ENCODE measurements around the gene SMAD6. TPM values are rescaled to one million over a fixed set of nuclear protein-coding genes. Genes with fewer than 3 reads are reported as not detected.
A peak's percentile ranks its signal among the peaks of the same experiment; 100 is the strongest.

The SMAD6 gene
- total and polyA plus RNA-seq, 2 experiments from 2014 or later: 26.6 to 35.4 TPM

DNA sequence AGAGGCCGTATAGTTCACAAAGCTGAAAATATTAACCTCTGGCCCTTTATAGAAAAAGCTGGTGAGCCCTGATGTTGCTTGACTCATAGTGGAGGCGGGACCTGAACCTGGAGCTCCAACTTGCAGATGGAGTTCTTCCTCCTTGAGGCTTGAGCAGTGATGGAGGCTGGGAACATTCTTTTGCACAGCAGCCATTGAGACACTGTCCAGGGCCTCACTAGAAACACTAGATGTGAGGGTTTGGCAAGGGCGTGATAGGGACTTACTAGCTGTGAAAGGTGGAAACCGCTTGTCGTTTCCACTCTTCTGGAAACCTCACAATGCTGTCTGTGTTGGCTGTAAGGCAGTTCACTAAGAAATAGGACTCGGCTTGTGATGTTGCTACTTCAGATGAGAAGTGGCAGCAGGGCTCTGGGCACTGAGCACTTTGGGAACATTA, 12.5 kb downstream of the SMAD6 start:
- no peaks in the 10 kb centered on the region for H3K36me3 ChIP-seq (replicated peaks; ENCODE audit: insufficient read depth, low read depth)

DNA sequence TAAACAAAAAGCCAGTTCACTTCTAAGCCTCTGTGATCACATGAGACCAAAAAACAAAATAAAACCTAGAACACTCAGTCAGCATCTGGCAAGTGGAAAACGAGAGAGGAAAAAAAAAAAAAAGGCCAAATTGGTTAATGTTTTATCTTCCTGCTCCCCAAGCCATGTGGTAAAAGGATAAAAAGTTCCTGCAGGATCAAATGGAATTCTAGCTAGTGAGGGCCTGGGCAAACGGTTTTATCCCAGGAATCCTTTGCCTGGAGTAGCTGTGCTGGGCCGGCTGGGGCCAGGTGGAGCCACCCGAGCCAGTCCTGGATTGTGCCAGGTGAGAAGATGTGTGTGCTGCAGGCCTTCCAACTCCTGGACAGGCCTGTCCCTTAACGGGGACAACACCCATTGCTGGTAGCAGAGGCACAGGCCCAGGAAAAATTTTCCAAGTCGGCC, 13.2 kb downstream of the SMAD6 start:
- no peaks in the 10 kb centered on the region for H3K36me3 ChIP-seq (replicated peaks; ENCODE audit: insufficient read depth, low read depth)
- 32% methylated on average over 6 of the region's 6 CpGs for WGBS (ENCODE audit: low lambda C conversion rate, missing lambda C conversion rate)

More for the DNA sequence above, 12.5 kb downstream of the SMAD6 start:
- H3K9me3 ChIP-seq (ENCODE audit: low read depth): no peaks in the 10 kb centered on the region
- no peaks in the 10 kb centered on the region for H3K27me3 ChIP-seq
- H3K9me2 ChIP-seq (replicated peaks; ENCODE audit: insufficient read depth): no peaks in the 10 kb centered on the region
- peak overlapping the region; percentile 47 for H3K4me2 ChIP-seq
- peaks cover 6% of the 10 kb centered on the region for H4K20me1 ChIP-seq (ENCODE audit: insufficient read depth, poor library complexity, severe bottlenecking)
- TF ChIP-seq EZH2phosphoT487 (IDR thresholded peaks at IDR 0.05; ENCODE audit: low read depth, severe bottlenecking, unreplicated experiment): no peak
- TF ChIP-seq, protein P1, sequence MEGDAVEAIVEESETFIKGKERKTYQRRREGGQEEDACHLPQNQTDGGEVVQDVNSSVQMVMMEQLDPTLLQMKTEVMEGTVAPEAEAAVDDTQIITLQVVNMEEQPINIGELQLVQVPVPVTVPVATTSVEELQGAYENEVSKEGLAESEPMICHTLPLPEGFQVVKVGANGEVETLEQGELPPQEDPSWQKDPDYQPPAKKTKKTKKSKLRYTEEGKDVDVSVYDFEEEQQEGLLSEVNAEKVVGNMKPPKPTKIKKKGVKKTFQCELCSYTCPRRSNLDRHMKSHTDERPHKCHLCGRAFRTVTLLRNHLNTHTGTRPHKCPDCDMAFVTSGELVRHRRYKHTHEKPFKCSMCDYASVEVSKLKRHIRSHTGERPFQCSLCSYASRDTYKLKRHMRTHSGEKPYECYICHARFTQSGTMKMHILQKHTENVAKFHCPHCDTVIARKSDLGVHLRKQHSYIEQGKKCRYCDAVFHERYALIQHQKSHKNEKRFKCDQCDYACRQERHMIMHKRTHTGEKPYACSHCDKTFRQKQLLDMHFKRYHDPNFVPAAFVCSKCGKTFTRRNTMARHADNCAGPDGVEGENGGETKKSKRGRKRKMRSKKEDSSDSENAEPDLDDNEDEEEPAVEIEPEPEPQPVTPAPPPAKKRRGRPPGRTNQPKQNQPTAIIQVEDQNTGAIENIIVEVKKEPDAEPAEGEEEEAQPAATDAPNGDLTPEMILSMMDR (IDR thresholded peaks at IDR 0.05; ENCODE audit: poor library complexity): no peak
- no peak for TF ChIP-seq EZH2 (IDR thresholded peaks at IDR 0.05; ENCODE audit: borderline replicate concordance)
- WGBS (ENCODE audit: low lambda C conversion rate, missing lambda C conversion rate): 54% methylated on average over 6 of the region's 6 CpGs
- peaks cover 45% of the 10 kb centered on the region for H3K4me1 ChIP-seq (ENCODE audit: insufficient read depth)
- H2AFZ ChIP-seq: no peak overlapping the region
- H3K4me3 ChIP-seq: no peak overlapping the region
- H3K27ac ChIP-seq: peak overlapping the region; percentile 70
- H3K79me2 ChIP-seq: peaks cover 92% of the 10 kb centered on the region
- DNase-seq (ENCODE audit: low spot score): peak; percentile 49

DNA sequence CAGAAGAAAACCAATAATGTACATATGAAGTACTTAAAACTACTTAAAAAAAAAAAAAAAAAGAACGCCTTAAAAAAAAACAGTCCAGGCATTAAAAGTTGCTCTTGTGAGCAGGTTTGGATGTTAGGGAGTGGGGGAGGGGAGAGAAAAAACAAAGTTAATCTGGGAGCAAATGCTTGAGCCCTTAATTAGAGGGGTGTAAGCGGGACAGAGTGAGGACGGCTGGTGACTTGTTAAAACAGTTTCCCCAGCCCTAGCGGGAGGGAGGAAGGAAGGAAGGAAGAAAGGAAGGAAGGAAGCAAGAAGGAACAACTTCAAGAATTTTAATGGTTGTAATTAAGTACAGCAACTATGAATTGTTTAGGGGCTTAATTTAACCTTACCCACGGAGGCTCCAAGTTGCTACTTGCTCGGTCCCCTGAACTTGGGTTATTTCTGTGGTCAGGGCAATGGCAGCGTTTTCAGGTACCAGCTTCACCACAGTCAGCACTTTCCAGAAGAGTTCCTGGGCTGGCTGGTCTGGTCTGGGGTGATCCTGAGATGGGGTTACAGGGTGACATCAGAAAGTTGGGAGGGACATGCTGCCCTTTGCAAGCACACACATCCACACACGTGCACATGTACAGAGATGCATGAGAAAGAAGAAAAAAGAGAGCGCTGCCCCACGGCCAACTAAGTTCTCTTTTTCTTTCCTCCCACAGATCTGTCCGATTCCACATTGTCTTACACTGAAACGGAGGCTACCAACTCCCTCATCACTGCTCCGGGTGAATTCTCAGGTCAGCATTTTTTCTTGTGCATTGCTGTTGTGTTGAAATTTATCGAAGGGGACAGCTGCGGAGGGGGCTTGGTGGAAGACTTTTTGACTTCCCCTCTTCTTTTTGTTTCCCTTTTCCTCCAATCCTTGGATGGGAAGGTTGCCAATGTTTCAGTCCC, 14.0 kb downstream of the SMAD6 start:
- Histone ChIP-seq H3K9me2 (replicated peaks; ENCODE audit: insufficient read depth) (no peaks in the 10 kb centered on the region), H3K4me2 (peak overlapping the region; percentile 47), H3K4me3 (no peak overlapping the region), H3K79me2 (peaks cover 91% of the 10 kb centered on the region), H3K9me3 (ENCODE audit: low read depth) (no peaks in the 10 kb centered on the region), H3K27ac (peak overlapping the region; percentile 70), H3K4me1 (ENCODE audit: insufficient read depth) (peaks cover 46% of the 10 kb centered on the region), H3K27me3 (no peaks in the 10 kb centered on the region), H3K36me3 (replicated peaks; ENCODE audit: insufficient read depth, low read depth) (no peaks in the 10 kb centered on the region), H4K20me1 (ENCODE audit: insufficient read depth, poor library complexity, severe bottlenecking) (peaks cover 17% of the 10 kb centered on the region), H2AFZ (no peak overlapping the region)
- DNase-seq (ENCODE audit: low spot score): no peak
- 81% methylated on average over 15 of the region's 15 CpGs for WGBS (ENCODE audit: low lambda C conversion rate, missing lambda C conversion rate)
- TF ChIP-seq EZH2 (IDR thresholded peaks at IDR 0.05; ENCODE audit: borderline replicate concordance): no peak
- TF ChIP-seq, protein P1 (IDR thresholded peaks at IDR 0.05; ENCODE audit: poor library complexity): no peak

More for the DNA sequence above, 13.2 kb downstream of the SMAD6 start:
- Histone ChIP-seq H4K20me1 (ENCODE audit: insufficient read depth, poor library complexity, severe bottlenecking) (peaks cover 12% of the 10 kb centered on the region), H3K4me2 (peak overlapping the region; percentile 47), H3K4me1 (ENCODE audit: insufficient read depth) (peaks cover 47% of the 10 kb centered on the region), H2AFZ (no peak overlapping the region), H3K27me3 (no peaks in the 10 kb centered on the region), H3K27ac (peak overlapping the region; percentile 70), H3K9me2 (replicated peaks; ENCODE audit: insufficient read depth) (no peaks in the 10 kb centered on the region), H3K9me3 (ENCODE audit: low read depth) (no peaks in the 10 kb centered on the region), H3K79me2 (peaks cover 92% of the 10 kb centered on the region), H3K4me3 (no peak overlapping the region)
- peak; percentile 38 for DNase-seq (ENCODE audit: low spot score)
- no peak for TF ChIP-seq EZH2phosphoT487 (IDR thresholded peaks at IDR 0.05; ENCODE audit: low read depth, severe bottlenecking, unreplicated experiment)
- TF ChIP-seq, protein P1 (IDR thresholded peaks at IDR 0.05; ENCODE audit: poor library complexity): no peak
- TF ChIP-seq EZH2 (IDR thresholded peaks at IDR 0.05; ENCODE audit: borderline replicate concordance): no peak

All from hepatocyte (in vitro differentiated cells).